Measurements from ENCODE around the gene CARM1. TPM values are rescaled to one million over a fixed set of nuclear protein-coding genes. Genes with fewer than 3 reads are reported as not detected.

CARM1 gene
- total and polyA plus RNA-seq, 2 donors from 2014 or later: 21.9 to 41.2 TPM

GRCh38 chr19:10888421-10888866 lies 17.1 kb downstream of the CARM1 start:
- intact Hi-C loops (cut with DNase I): no loop called here
- TF ChIP-seq, protein P1, sequence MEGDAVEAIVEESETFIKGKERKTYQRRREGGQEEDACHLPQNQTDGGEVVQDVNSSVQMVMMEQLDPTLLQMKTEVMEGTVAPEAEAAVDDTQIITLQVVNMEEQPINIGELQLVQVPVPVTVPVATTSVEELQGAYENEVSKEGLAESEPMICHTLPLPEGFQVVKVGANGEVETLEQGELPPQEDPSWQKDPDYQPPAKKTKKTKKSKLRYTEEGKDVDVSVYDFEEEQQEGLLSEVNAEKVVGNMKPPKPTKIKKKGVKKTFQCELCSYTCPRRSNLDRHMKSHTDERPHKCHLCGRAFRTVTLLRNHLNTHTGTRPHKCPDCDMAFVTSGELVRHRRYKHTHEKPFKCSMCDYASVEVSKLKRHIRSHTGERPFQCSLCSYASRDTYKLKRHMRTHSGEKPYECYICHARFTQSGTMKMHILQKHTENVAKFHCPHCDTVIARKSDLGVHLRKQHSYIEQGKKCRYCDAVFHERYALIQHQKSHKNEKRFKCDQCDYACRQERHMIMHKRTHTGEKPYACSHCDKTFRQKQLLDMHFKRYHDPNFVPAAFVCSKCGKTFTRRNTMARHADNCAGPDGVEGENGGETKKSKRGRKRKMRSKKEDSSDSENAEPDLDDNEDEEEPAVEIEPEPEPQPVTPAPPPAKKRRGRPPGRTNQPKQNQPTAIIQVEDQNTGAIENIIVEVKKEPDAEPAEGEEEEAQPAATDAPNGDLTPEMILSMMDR (IDR thresholded peaks at IDR 0.05; ENCODE audit: borderline replicate concordance, extremely low read depth, insufficient read depth): no peak
- DNase-seq (peak in 4 of 5 donors; percentile 60 to 68 (median 64)), FAIRE-seq (no peak)
- Histone ChIP-seq H3K36me3 (ENCODE audit: control insufficient read depth in 2 of 3, insufficient read depth in 3 of 3, low read length in 3 of 3) (no peaks in the 10 kb centered on the region), H3K4me1 (ENCODE audit: control insufficient read depth in 2 of 3, insufficient read depth in 2 of 3, low read depth in 1 of 3, low read length in 3 of 3) (peaks cover 0 to 15% (median 3%) of the 10 kb centered on the region in 3 donors), H3K9ac (ENCODE audit: low read length in 3 of 3) (no peak overlapping the region), H3K27ac (ENCODE audit: low read depth in 2 of 2, low read length in 2 of 2) (no peak overlapping the region), H3K9me3 (ENCODE audit: control insufficient read depth in 2 of 3, insufficient read depth in 1 of 3, low read length in 3 of 3) (no peaks in the 10 kb centered on the region), H3K4me3 (ENCODE audit: low read length in 3 of 3) (no peak overlapping the region), H3K27me3 (ENCODE audit: control insufficient read depth, insufficient read depth, low read length) (no peaks in the 10 kb centered on the region)

GRCh38 chr19:10889880-10890279 lies 18.5 kb downstream of the CARM1 start:
- H3K9ac ChIP-seq (ENCODE audit: low read length in 3 of 3): no peak overlapping the region
- no peaks in the 10 kb centered on the region for H3K27me3 ChIP-seq (ENCODE audit: control insufficient read depth, insufficient read depth, low read length)
- no peak overlapping the region for H3K4me3 ChIP-seq (ENCODE audit: low read length in 3 of 3)
- intact Hi-C loops (cut with DNase I): no loop called here
- no peak overlapping the region for H3K27ac ChIP-seq (ENCODE audit: low read depth in 2 of 2, low read length in 2 of 2)
- H3K36me3 ChIP-seq (ENCODE audit: control insufficient read depth in 2 of 3, insufficient read depth in 3 of 3, low read length in 3 of 3): no peaks in the 10 kb centered on the region
- no peak for FAIRE-seq
- TF ChIP-seq, protein P1 (IDR thresholded peaks at IDR 0.05; ENCODE audit: borderline replicate concordance, extremely low read depth, insufficient read depth): no peak
- no peaks in the 10 kb centered on the region for H3K9me3 ChIP-seq (ENCODE audit: control insufficient read depth in 2 of 3, insufficient read depth in 1 of 3, low read length in 3 of 3)
- peaks cover 0 to 17% (median 3%) of the 10 kb centered on the region in 3 donors for H3K4me1 ChIP-seq (ENCODE audit: control insufficient read depth in 2 of 3, insufficient read depth in 2 of 3, low read depth in 1 of 3, low read length in 3 of 3)
- no peak for DNase-seq

- Histone ChIP-seq H3K4me3 (ENCODE audit: low read length in 3 of 3) (no peak overlapping the region), H3K27me3 (ENCODE audit: control insufficient read depth, insufficient read depth, low read length) (no peaks in the 10 kb centered on the region), H3K4me1 (ENCODE audit: control insufficient read depth in 2 of 3, insufficient read depth in 2 of 3, low read depth in 1 of 3, low read length in 3 of 3) (peaks cover 0 to 22% (median 3%) of the 10 kb centered on the region in 3 donors), H3K27ac (ENCODE audit: low read depth in 2 of 2, low read length in 2 of 2) (peak overlapping the region; percentile 48 to 63), H3K9me3 (ENCODE audit: control insufficient read depth in 2 of 3, insufficient read depth in 1 of 3, low read length in 3 of 3) (no peaks in the 10 kb centered on the region), H3K9ac (ENCODE audit: low read length in 3 of 3) (no peak overlapping the region), H3K36me3 (ENCODE audit: control insufficient read depth in 2 of 3, insufficient read depth in 3 of 3, low read length in 3 of 3) (no peaks in the 10 kb centered on the region)
- TF ChIP-seq, protein P1 (IDR thresholded peaks at IDR 0.05; ENCODE audit: borderline replicate concordance, extremely low read depth, insufficient read depth): no peak
- intact Hi-C loops (cut with DNase I): no loop called here
- no peak for FAIRE-seq
- DNase-seq: peak; percentile 84 to 92 (median 87)
Measured at GRCh38 chr19:10891405-10892086, 20.2 kb downstream of the CARM1 start.
